ENCODE results near the gene TSPAN15. TPM values are rescaled to one million over a fixed set of nuclear protein-coding genes. Genes with fewer than 3 reads are reported as not detected.
A peak's percentile ranks its signal among the peaks of the same experiment; 100 is the strongest.

Gene TSPAN15
- total RNA-seq, 2 experiments from 2014 or later = 0.58 to 1.2 TPM

DNA sequence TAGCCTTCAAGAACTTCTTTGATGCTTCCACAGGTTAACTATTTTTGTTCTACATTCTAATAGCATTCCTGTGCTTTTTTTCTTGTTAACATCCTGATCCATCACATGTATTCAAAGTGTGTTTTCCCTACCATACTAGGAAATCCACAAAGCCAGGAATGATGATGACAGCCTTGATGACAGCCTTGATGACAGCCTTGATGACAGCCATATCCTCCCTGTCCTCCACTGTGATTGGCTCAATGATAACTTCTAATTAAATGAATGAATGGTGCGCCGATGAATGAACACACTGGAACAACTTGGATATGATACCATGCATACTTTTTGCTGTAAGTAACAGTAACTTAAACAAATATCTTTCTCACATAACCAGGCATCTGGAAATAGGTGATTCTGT, 26.2 kb upstream of the TSPAN15 start:
- ChIA-PET CTCF (interaction anchor here (0.8 to 1.7 kb wide), 4 partner anchors 22 to 81 kb away, joined by 3 to 4 read pairs (median 3); no protein-coding TSS in a partner anchor), POLR2A (no interaction called here)

DNA sequence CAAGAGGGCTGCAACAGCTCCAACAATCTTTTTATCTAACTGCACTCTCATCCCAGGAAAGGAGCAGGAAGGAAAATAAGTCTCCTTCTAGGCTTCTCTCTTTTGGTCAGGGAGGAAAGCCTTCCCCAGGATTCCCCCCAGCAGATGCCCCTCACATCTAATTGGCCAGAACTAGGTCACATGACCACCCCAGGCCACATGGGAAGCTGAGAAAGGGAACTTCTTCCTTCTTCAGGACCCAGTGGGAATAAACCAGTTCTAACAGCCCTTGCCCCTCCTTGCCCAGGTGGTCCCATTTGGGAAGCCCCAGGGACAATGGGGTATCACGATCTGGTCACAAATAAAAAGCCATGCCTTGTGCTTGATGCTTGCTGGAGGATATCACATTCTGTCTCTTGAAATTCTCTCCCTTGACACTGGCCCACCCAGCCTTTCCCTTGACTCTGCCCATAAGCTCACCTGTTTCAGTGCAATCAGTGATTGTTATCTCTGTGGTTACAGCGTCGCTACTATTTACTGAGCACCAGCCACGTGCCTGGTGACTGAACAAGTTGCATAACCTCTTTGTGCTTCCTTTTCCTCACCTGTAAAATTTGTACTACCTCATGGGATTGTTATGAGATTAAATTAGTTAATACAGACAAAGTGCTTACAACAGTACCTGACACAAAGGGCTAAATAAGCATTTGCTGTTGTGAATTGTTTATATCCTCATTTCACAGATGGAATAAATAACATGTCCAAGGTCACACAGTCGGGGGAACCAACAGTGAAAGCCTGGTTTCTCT, 25.6 kb upstream of the TSPAN15 start:
- peak; percentile 21 for ATAC-seq
- intact Hi-C loops (cut with micrococcal nuclease) = loop anchor here (5.0 to 10.0 kb wide), 2 partner anchors 82 to 209 kb away; partner anchors contain the start of gene FAM241B
- no peak overlapping the region for H3K4me3 Mint-ChIP-seq

More for the DNA sequence above, 26.2 kb upstream of the TSPAN15 start:
- DNase-seq (no peak), ATAC-seq (no peak)
- no peak overlapping the region for H3K4me3 Mint-ChIP-seq
- no peaks in the 10 kb centered on the region for H3K36me3 Mint-ChIP-seq (ENCODE audit: low read depth)
- peaks cover 37% of the 10 kb centered on the region for H3K4me1 Mint-ChIP-seq (ENCODE audit: low read depth)
- H3K27ac Mint-ChIP-seq = no peak overlapping the region
- TF ChIP-seq, protein P1, sequence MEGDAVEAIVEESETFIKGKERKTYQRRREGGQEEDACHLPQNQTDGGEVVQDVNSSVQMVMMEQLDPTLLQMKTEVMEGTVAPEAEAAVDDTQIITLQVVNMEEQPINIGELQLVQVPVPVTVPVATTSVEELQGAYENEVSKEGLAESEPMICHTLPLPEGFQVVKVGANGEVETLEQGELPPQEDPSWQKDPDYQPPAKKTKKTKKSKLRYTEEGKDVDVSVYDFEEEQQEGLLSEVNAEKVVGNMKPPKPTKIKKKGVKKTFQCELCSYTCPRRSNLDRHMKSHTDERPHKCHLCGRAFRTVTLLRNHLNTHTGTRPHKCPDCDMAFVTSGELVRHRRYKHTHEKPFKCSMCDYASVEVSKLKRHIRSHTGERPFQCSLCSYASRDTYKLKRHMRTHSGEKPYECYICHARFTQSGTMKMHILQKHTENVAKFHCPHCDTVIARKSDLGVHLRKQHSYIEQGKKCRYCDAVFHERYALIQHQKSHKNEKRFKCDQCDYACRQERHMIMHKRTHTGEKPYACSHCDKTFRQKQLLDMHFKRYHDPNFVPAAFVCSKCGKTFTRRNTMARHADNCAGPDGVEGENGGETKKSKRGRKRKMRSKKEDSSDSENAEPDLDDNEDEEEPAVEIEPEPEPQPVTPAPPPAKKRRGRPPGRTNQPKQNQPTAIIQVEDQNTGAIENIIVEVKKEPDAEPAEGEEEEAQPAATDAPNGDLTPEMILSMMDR (IDR thresholded peaks at IDR 0.05) = no peak
- no peaks in the 10 kb centered on the region for H3K9me3 Mint-ChIP-seq
- H3K27me3 Mint-ChIP-seq = no peaks in the 10 kb centered on the region
- intact Hi-C loops (cut with micrococcal nuclease) = loop anchor here (5.0 to 10.0 kb wide), 2 partner anchors 82 to 210 kb away; partner anchors contain the start of gene FAM241B

DNA sequence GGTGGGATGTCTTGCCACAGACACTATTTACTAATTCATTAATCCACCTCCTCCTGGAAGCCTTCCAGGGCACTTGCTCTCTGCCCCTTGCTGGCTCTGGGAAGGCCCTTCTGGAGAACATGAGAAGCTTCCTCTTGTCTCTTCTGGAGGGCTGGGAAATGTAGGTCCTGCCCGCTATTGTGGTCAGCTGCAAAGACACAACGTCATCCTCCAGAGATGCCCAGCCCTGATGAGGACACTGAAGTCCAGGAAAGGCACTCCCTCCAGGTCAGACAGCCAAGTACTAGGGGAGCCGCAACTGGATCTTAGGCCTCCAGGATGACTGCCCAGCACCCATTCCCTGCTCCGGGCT, 24.9 kb upstream of the TSPAN15 start:
- no peaks in the 10 kb centered on the region for H3K36me3 Mint-ChIP-seq (ENCODE audit: low read depth)
- intact Hi-C loops (cut with micrococcal nuclease) = loop anchor here (5.0 to 10.0 kb wide), 2 partner anchors 81 to 208 kb away; partner anchors contain the start of gene FAM241B
- ATAC-seq = no peak

More for the DNA sequence above, 25.6 kb upstream of the TSPAN15 start:
- no peaks in the 10 kb centered on the region for H3K27me3 Mint-ChIP-seq
- TF ChIP-seq, protein P1 (IDR thresholded peaks at IDR 0.05) = no peak
- no peaks in the 10 kb centered on the region for H3K36me3 Mint-ChIP-seq (ENCODE audit: low read depth)
- ChIA-PET POLR2A (no interaction called here), CTCF (interaction anchor here (0.8 to 1.7 kb wide), 4 partner anchors 22 to 81 kb away, joined by 3 to 4 read pairs (median 3); no protein-coding TSS in a partner anchor)
- peaks cover 37% of the 10 kb centered on the region for H3K4me1 Mint-ChIP-seq (ENCODE audit: low read depth)
- no peak overlapping the region for H3K27ac Mint-ChIP-seq
- no peaks in the 10 kb centered on the region for H3K9me3 Mint-ChIP-seq
- no peak for DNase-seq

DNA sequence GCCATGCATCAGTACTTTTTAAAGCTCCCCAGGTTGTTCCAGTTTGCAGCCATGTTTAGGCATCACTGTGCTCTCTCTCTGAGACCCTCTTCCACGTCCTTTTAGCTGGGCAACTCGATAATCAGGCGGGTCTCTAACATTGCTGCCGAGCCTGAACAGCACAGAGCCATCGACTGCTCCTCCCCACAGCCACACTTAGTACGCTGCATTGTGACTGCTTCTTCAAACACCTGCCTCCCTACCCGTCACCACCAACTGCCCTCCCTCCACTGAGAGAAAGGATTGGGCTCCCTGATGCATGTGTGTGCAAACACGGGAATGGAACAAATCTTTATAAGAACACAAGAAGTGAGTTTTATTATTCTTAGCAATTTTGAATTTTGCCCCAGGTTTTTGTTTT, 23.1 kb upstream of the TSPAN15 start:
- CTCF ChIA-PET = interaction anchor here (0.8 to 1.7 kb wide), 6 partner anchors 8 to 89 kb away, joined by 3 to 6 read pairs (median 4); no protein-coding TSS in a partner anchor
- Mint-ChIP-seq H3K27ac (no peak overlapping the region), H3K36me3 (ENCODE audit: low read depth) (no peaks in the 10 kb centered on the region)

More for the DNA sequence above, 24.9 kb upstream of the TSPAN15 start:
- no peak for DNase-seq
- Mint-ChIP-seq H3K9me3 (no peaks in the 10 kb centered on the region), H3K4me1 (ENCODE audit: low read depth) (peaks cover 37% of the 10 kb centered on the region), H3K27me3 (no peaks in the 10 kb centered on the region), H3K27ac (no peak overlapping the region), H3K4me3 (no peak overlapping the region)
- ChIA-PET POLR2A (no interaction called here), CTCF (interaction anchor here (1.7 kb wide), 1 partner anchor 80 kb away, joined by 3 read pairs; no protein-coding TSS in a partner anchor)
- TF ChIP-seq, protein P1 (IDR thresholded peaks at IDR 0.05) = no peak

More for the DNA sequence above, 23.1 kb upstream of the TSPAN15 start:
- Mint-ChIP-seq H3K9me3 (no peaks in the 10 kb centered on the region), H3K4me1 (ENCODE audit: low read depth) (peaks cover 37% of the 10 kb centered on the region), H3K27me3 (no peaks in the 10 kb centered on the region), H3K4me3 (no peak overlapping the region)
- DNase-seq = no peak
- intact Hi-C loops (cut with micrococcal nuclease) = loop anchor here (5.0 to 10.0 kb wide), 2 partner anchors 79 to 207 kb away; partner anchors contain the start of gene FAM241B
- ATAC-seq = no peak
- TF ChIP-seq, protein P1 (IDR thresholded peaks at IDR 0.05) = no peak
- POLR2A ChIA-PET = interaction anchor here (1.0 kb wide), 1 partner anchor 69 kb away, joined by 3 read pairs; no protein-coding TSS in a partner anchor
